ENCODE results near the gene EPHB2.

DNA sequence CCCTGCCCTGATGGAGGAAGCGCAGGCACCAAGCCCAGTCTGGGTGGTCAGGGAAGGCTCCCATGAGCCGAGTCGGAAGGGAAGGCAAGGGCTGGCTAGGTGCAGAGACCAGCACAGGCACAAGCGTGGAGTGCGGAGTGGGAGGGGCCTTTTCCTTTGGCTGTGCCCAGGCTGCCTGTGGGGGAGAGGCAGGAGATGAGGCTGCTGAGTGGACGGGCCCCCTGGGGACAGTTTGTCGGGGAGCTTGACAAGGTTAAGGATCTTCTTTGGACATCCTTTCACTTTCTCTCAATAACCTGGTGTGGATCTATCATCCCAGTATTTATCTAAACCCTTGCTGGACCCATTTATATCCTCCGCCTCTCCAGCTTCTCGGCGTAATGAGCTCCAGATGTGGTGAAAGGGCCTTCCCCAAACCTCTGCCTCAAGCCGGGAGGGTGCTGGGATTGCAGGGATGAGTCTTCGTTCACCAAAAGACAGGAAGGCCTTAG, 42.9 kb downstream of the EPHB2 start:
- TF ChIP-seq, protein P1, sequence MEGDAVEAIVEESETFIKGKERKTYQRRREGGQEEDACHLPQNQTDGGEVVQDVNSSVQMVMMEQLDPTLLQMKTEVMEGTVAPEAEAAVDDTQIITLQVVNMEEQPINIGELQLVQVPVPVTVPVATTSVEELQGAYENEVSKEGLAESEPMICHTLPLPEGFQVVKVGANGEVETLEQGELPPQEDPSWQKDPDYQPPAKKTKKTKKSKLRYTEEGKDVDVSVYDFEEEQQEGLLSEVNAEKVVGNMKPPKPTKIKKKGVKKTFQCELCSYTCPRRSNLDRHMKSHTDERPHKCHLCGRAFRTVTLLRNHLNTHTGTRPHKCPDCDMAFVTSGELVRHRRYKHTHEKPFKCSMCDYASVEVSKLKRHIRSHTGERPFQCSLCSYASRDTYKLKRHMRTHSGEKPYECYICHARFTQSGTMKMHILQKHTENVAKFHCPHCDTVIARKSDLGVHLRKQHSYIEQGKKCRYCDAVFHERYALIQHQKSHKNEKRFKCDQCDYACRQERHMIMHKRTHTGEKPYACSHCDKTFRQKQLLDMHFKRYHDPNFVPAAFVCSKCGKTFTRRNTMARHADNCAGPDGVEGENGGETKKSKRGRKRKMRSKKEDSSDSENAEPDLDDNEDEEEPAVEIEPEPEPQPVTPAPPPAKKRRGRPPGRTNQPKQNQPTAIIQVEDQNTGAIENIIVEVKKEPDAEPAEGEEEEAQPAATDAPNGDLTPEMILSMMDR (conservative IDR thresholded peaks at IDR 0.05; ENCODE audit: low read depth, low read length), result no peak
- TF ChIP-seq CEBPB (IDR thresholded peaks at IDR 0.05; ENCODE audit: low read depth, low read length) (no peak), POLR2A (IDR thresholded peaks at IDR 0.05; ENCODE audit: low read depth, low read length) (no peak), RFX5 (IDR thresholded peaks at IDR 0.05; ENCODE audit: low read depth, low read length) (no peak), NFE2L2 (IDR thresholded peaks at IDR 0.05; ENCODE audit: low read depth, low read length) (no peak), BHLHE40 (IDR thresholded peaks at IDR 0.05; ENCODE audit: low read depth, low read length) (no peak), MAZ (IDR thresholded peaks at IDR 0.05; ENCODE audit: borderline replicate concordance, low read depth, low read length) (no peak), MAFK (IDR thresholded peaks at IDR 0.05; ENCODE audit: low read depth, low read length) (no peak), CHD1 (IDR thresholded peaks at IDR 0.05; ENCODE audit: low read depth, low read length) (no peak), SMC3 (IDR thresholded peaks at IDR 0.05; ENCODE audit: low read depth, low read length) (no peak), RAD21 (IDR thresholded peaks at IDR 0.05; ENCODE audit: low read length) (no peak; the same call in 1 of the 2 replicates), FOS (IDR thresholded peaks at IDR 0.05; ENCODE audit: low read depth, low read length) (no peak)
- TF ChIP-seq, protein P2, sequence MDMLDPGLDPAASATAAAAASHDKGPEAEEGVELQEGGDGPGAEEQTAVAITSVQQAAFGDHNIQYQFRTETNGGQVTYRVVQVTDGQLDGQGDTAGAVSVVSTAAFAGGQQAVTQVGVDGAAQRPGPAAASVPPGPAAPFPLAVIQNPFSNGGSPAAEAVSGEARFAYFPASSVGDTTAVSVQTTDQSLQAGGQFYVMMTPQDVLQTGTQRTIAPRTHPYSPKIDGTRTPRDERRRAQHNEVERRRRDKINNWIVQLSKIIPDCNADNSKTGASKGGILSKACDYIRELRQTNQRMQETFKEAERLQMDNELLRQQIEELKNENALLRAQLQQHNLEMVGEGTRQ (IDR thresholded peaks at IDR 0.05; ENCODE audit: low read depth, low read length), result no peak
- TF ChIP-seq, protein P3, sequence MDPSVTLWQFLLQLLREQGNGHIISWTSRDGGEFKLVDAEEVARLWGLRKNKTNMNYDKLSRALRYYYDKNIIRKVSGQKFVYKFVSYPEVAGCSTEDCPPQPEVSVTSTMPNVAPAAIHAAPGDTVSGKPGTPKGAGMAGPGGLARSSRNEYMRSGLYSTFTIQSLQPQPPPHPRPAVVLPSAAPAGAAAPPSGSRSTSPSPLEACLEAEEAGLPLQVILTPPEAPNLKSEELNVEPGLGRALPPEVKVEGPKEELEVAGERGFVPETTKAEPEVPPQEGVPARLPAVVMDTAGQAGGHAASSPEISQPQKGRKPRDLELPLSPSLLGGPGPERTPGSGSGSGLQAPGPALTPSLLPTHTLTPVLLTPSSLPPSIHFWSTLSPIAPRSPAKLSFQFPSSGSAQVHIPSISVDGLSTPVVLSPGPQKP (IDR thresholded peaks at IDR 0.05; ENCODE audit: borderline replicate concordance, low read depth, low read length), result no peak

All from IMR-90 (cell line).